Measurements from ENCODE around the gene CRYBG1.
"Not testable (repeated sequence)": the region's sequence is repeated elsewhere in the genome, so short reads cannot be mapped to it uniquely, and the experiment has no call there.

CRYBG1 gene

DNA sequence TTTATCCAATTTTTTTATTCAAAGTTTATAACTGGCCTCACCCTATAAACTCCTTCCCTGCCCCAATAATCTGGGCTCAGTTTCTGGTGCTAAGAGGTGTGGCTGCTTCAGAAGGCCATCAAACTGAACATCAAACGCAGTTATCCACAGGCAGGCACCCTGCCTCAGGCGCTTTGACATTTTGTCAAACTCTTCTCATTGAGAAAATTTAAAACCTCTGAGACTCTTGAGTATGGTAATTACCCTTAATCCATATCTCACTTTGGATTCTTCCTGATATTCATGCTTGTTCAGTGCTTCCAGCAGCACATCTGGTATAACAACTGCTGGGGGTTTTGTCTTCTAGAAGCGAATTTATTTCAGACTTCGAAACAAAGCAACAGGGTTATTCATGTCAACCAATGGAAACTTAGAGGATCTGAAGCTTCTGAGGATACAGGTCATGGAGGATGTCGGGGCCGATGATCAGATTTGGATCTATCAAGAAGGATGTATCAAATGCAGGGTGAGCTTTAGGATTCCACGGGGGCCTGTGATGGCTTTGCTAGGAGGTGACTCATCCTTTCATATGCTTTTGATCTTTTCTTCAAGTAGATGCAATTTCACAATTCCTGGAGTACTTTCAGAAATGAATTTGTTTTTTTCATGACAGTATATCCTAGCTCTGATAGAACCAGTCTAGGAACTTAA lies 200.6 kb downstream of the CRYBG1 start:
- DNase-seq = no peak

DNA sequence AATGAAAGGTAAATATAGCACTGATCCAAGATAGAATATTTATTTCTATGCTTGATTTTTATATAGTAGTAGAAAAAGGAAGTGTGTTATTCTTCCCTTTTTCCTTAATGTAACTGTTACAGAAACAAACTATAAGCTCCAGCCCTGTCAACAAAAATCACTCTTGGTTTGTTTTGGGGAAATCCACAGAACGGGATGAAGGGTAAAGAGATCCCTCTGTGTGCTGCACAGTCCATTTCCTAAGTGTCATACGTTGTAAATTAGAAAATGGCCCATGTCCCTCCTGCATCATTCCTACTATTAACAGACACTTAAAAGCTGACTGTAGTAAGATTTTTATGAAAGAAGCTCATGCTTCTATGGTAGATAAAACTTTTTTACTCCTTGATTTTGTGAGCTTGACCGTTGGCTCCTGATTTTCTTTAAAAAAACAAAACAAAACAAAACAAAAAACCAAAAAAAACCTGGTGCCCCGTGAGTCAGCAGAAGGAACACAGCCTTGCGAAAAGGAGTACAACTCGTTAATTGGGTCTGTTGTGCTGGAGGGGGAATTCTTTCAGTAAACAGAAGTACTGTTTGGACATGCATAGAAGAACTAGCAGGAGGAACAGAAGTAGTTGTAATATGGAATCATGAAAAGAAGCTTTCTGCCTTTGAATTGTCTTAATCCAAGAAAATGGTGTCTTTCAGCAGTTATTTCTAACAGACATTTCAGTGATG lies 201.3 kb downstream of the CRYBG1 start:
- DNase-seq = no peak

DNA sequence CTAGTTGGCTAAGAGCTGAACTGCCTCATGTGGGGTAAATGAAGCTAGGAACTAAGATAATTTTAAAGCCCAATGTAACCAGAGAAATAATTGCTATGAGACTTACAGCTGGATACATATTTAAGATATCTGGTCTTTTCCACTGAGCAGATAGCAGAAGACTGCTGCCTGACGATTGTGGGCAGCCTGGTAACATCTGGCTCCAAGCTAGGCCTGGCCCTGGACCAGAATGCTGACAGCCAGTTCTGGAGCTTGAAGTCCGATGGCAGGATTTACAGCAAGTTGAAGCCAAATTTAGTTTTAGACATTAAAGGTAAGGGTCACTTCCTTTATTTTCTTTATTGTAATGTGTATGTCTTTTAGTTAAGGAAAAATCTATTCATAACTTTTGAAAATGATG lies 203.1 kb downstream of the CRYBG1 start:
- DNase-seq = no peak

DNA sequence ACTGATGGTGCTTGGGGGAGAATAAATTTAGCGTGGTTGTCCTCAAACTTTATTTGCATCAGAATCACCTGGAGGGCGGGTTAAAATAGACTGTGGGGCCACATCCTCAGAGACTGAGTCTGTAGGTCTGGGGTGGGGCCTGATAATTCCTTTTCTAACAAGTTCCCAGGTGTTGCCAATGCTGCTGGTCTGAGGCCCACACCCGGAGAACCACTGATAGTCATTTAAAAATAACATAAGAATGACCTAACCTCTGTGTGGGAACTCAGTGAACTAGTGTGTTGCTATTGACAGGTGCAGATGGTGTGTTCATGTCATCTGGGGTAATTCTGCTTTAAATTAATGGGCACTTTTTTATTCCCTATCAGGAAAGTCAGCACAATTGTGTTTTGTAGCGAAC lies 204.0 kb downstream of the CRYBG1 start:
- no peak for DNase-seq

DNA sequence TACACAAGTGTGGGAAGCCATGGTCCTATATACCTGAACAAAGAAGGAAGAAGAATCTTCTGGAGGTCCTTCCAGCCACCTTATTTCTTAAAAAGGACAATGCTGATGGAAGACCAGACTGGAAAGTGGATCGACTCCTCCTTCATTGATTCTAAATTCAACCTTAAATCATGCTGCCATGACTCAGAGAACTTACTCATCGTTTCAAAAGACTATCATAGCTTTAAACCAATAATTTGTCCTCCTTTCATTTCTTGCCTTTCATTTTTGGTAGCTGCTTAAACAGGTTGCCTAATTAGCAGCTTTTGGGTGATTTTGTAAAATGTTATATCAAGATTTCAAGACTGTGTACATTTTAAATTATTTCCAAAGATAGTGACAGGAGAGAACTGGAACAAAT lies 208.0 kb downstream of the CRYBG1 start:
- no peak for DNase-seq

DNA sequence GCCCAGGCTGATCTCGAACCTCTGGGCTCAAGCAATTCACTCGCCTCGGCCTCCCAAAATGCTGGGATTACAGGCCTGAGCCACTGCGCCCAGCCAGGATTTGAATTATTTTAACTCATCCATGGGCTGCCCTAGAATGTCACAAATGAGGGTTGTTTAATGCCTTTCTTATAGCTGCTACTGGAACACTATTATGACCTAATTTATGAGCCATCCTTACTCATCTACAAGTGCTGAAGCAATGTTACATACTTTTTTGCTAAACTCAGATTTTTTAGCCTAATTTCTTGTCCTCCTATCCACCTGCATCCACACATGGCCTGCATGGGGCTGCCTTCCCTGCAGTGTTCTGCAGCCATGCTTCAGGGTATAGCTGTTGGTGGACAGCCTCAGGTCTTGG lies 208.9 kb downstream of the CRYBG1 start:
- no peak for DNase-seq

DNA sequence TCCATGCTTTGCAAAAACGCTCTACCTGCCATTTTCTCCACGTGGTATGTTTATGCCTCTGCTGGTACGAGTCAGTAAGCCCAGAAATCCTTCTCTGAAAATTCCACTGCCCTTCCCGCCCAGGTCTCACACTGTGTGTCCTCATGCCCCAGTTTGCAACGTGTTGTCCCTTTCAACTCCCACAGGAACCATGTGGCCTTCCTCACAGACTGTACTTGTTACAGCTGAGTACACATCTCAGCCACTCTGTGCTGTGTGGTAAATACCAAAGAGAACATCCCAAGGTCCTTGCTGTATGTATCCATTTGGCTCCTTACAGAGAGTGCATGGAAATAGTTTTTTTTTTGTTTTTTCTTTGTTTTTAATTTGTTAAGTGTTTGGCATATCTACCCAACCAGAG lies 211.9 kb downstream of the CRYBG1 start:
- no peak for DNase-seq

DNA sequence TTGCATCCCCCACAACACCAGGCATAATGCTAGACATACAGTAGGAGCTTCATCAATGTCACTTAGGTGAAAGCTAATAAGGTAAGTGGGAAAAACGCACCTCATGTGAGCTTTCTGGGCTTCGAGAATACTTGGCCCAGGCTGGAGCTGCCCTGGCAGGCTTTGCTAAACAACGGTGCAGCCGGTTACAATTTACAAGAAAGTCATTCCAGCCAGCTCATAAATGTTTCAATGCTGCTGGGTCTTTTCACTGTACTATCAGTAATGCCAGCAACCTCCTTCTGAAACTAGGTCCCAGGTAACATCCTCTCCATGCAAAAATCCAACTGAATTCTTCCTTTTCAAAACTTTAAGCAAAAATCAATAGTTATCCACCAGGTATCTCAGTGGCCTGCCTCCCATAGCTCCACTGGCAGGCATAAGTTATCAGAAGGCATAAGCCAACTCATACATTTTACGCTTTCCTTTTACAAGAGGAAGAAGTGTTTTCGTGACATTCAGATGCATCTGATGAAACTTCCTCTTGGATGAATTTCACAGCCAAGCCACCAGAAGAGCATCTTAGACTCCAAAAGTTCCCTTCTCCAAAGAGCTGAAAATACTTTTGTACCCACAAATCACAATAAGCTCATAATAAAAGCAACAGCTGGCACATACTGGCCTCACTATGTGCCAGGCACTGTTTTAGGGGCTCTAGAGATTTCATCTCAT lies 212.5 kb downstream of the CRYBG1 start:
- DNase-seq = no peak

DNA sequence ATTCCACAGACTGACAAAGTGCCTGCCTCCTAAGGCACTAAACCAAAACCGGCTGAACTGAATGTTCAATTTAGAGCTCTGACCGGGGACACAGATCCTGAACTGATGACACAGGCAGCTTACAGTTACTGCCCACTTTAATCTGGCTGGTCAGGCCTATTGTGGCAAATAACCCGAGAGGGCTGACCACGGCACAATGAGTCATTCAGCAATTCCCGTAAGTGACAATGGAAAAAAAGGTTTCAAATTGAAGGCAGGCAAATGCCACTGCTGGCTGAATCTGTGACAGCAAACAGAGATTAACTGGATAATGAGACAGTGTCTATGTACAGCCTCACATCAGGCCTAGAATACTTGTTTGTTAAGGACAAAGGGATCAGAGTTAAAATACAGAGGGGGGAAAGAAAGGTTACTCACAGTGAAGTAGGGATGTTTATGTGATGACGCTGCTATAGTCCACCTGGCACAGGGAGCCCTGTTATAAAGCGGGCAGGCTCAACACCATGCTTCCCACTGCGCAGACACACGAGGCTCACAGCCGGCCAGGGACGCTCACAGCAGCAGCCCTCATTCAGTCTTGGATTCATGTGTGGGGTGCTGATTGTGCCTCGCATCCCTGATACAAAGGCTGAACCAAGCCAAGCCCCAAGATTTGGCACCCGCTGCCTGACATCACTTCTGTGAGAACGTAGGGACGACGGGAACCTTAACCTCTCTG lies 214.4 kb downstream of the CRYBG1 start:
- DNase-seq = no peak

DNA sequence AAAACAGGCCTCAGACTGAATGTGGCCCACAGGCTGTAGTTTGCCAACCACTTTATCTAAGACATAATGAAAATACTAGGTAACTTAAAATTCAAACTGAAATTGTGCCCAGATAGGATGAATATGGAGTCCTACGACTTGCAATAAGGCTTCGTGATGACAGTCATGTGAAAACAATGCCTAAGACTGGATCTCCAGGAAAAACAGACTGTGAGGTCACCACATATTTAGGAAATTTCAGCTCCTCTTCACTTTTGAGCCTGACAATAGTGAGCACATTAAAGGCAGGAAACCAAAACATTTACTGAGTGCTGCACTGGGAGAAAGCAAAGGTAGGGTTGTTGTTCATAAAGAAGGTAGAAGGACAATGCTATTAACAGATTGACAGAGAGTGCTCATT lies 218.8 kb downstream of the CRYBG1 start:
- no peak for DNase-seq

DNA sequence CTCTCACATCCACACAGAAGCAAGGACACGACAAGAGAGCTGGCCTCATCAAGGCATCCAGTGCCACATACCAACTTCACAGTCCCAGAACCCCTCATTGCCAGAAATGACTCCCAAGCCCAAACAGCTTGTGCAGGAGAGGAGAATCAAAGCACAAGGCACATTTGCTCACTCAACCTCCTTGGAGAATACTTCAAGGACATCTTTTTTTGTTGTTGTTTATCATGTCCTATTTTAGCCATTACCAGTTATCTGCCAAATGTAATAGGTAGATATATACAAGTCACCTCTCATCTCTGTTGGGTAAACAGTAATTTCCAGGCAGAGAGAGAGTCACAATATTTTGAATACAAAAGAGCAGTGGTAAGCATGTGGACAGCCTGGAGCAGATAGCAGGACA lies 221.0 kb downstream of the CRYBG1 start:
- no peak for DNase-seq

DNA sequence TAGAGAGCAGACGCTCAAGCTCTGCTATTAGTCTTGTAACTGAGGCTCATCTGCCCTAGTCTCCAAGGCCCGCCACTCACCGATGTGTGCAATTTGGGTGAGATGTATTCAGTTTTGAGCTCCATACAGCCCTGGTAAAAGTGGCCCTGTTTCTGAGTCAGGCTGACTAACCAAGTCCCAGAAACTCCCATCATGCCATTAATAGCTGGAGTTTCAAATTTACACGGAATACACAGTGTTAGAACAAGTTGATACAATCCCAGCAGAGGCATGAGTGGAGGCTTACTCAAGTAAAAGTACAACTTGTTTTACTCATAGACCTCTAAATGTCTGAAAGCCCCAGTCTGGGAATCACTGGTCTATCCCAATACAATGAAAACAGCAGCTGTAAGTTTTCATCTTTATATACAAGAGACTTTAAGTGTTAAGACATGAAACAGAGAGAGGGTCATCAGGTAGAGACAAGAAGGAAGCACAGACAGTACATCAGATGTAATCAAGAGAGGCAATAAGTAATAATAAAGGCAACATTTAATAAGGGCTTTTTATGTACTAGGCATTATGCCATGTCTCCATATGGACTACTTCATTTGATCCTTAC lies 226.4 kb downstream of the CRYBG1 start:
- DNase-seq = no peak

DNA sequence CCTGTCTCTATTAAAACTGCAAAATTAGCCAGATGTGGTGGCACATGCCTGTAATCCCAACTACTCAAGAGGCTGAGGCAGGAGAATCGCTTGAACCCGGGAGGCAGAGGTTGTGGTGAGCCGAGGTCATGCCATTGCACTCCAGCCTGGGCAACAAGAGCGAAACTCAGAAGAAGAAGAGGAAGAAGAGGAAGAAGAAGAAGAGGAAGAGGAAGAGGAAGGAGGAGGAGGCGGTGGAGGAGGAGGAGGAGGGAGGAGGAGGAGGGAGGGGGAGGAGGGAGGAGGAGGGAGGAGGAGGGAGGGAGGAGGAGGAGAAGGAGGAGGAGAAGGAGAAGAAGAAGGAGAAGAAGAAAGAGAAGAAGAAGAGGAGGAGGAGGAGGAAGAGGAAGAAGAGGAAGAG lies 228.4 kb downstream of the CRYBG1 start:
- not testable (repeated sequence) for DNase-seq

DNA sequence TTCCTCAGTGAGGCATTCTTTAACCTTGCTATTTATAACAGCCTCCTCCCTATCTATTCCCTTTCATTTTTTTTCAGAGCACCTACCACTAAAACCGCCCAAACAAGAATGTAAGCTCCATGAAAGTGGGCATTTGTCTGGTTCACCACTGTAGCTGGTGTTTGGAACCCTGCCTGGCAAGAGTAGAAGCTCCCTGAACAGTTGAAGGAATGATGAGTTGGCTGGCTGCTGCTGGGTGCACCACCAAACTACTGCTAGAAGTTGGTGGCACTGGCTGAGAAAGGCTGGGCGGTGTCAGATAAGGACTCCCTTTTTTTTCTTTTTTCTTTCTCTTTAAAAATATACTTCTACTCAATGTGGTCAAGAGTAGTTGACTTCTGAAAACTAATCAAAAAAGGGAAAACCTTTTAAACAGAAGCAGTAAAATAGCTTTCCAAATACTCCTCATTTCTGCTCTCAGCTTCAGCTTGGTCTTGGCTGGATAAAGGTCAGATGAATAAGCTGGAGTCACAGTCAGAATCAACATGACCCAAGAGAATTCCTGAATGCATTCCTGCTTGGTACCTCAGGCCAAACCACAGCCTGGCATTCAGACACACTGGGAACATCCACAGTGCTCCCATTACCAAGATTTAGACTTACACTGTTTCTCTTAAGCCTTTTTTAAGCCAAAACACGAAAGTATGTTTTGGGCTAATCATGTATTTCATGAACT lies 230.8 kb downstream of the CRYBG1 start:
- DNase-seq = no peak

DNA sequence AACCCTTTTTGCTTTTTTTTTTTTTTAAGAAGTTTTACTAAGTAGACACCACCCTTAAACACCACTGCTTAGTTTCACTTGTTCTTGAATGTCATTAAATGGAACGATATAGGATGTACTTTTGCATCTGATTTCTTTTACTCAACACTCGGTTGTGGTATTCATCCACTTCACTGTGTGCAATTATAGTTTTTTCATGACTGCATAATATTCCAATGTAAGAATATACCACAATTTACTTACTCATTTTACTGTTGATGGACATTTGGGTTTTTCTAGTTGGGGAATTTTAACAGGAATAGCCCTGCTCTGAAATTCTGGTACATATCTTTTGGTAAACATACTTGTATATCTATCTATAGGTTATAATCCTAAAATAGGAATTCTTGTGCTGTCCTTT lies 238.9 kb downstream of the CRYBG1 start:
- no peak for DNase-seq

DNA sequence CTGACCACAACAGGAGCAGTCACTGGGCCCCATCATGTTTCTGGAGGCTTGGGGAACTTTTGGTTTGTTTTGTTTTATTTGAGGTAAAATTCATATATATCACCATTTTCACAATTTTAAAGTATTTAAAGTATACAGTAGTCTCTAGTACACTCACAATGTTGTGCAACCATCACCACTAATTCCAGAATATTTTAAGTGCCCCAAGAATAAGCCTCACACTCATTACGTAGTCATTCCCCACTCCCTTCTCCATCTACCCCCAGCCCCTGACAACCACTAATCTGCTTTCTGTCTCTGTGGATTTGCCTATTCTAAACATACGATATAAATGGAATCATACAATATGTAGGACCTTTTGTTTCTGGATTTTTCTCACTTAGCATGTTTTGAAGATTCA lies 239.8 kb downstream of the CRYBG1 start:
- DNase-seq = no peak

DNA sequence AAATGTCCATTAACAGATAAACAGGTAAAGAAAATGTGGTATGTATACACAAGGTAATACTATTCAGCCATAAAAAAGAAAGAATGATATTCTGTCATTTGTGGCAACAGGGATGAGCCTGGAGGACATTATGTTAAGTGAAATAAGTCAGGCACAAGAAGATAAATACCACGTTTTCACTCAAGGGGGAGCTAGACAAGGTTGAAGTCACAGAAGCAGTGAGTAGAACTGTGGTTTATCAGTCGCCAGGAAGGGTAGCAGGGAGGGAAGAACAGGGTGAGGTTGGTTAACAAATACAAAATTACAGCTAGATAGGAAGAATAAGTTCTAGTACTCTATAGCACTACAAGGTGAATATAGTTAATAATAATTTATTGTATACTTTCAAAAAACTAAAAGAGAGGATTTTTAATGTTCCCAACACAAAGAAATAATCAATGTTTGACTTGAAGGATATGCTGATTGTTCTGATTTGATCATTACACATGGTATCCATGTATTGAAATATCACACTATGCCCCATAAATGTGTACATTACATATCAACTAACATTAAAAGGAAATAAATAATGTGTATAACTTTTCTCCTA lies 247.7 kb downstream of the CRYBG1 start:
- peak; percentile 62 for DNase-seq

DNA sequence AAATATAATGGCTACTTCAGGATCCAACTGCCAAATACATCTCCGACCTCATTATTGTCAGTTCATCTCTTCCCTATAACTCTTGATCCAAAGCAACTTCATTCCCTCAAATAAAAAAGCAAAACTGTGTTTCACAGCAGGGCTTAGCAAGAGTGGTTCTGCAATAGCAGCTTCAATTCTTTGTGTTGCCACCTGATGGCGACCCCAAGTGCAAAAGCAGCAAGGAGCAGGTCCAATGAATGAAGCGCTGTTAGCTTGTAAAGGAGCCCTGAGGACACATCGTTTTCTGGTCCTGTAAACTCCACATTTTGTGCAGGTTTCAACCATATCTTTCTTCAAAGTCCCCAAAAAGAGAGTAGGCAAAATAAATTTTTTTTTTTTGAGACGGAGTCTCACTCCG lies 249.2 kb downstream of the CRYBG1 start:
- DNase-seq = peak; percentile 18

DNA sequence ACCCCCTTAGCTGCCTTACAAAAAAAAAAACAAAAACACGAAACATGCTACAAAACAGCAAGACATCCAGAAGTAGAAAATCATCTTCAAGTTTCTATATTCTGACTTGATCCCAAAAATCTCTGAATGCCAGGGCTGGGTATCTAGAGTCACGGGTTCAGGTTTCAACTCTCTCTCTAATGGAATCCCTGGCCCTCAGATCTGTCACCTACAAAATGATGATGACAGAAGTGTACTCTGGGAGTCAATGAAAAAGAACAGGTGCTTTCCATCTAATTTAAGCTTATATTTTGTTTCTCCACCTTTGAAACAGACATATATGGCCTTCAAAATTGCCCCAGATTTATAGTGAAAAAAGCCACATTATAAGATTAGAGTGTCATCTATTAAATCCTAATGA lies 250.5 kb downstream of the CRYBG1 start:
- DNase-seq = no peak

DNA sequence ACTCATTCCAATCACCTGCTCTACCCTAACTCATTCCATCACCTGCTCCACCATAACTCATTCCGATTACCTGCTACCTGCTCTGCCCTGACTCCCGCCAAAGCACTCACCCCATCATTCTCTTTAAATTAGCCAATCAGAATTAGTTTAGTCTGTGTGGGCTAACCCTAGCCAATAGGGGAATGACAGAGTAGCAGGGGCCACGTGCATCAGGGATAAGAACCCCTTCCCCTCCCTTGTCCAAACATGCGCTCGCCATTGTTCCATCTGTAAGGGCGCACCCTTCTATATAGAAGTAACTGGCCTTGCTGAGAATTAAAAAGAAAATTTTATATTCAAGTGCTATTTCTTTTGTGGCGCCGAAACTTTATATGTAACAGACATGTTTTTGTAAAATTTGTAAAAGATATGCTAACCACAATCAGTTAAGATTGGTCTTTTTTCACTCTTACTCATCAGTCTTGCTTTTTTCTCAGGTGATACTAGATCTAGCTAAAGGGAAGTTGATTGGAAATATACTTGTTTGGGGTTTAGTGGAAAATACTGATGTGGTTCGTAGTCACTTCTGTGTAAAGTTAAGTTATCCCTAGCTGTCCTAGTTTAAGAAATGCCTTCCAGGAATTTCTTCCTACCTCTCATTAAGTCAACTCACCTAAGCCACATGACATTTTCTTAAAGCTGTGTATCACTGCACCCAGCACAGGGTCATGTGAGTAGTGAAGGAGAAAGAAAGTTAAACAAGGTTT lies 252.3 kb downstream of the CRYBG1 start:
- no peak for DNase-seq

DNA sequence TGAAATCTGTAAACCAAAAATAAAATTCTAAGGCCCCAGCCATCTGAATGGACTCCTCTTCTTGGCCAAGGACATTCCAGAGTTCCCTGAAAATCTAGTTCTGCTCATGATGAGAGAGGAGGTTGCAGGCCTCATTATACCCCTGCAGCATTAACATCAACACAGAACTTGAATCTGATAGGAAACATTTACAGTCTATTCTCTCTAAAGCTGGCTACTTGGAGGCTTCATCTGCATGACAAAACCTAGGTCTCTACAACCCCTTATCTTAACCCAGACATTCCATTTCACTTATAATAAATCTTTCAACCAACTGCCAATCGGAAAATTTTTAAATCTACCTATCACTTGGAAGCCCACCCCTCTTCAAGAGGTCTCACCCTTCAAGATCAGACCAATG lies 253.1 kb downstream of the CRYBG1 start:
- DNase-seq = no peak

All from NCI-H1092 treated with DMSO at 0.1 percent for 48 hours (cell line).